ENCODE measurements around the gene CANX. TPM values are rescaled to one million over a fixed set of nuclear protein-coding genes. Genes with fewer than 3 reads are reported as not detected.

CANX gene
- total and polyA plus RNA-seq, 2 donors (not counting 3 experiments of a cell fraction or from before 2014, with no cell fraction given): 193 to 986 TPM

GRCh38 chr5:179769796-179770195, 71.0 kb downstream of the CANX start:
- Histone ChIP-seq H3K36me3 (ENCODE audit: control insufficient read depth in 2 of 2, extremely low read depth in 1 of 2, insufficient read depth in 2 of 2, low read length in 2 of 2) (peaks cover 6 to 24% of the 10 kb centered on the region in 2 experiments), H3K4me3 (replicated peaks in 1 of 3; ENCODE audit: insufficient read depth in 1 of 3, low read depth in 1 of 3, low read length in 3 of 3) (no peak overlapping the region), H3K27me3 (ENCODE audit: control insufficient read depth in 2 of 2, insufficient read depth in 2 of 2, low read length in 2 of 2) (no peaks in the 10 kb centered on the region), H3K79me2 (ENCODE audit: control insufficient read depth, insufficient read depth, low read length) (peaks cover 30% of the 10 kb centered on the region), H3K9ac (replicated peaks; ENCODE audit: extremely low read depth, insufficient read depth, low read length) (no peak overlapping the region), H2AFZ (ENCODE audit: low read depth, low read length) (no peak overlapping the region), H4K20me1 (replicated peaks; ENCODE audit: control insufficient read depth, extremely low read depth, insufficient read depth, low read length) (no peaks in the 10 kb centered on the region), H3K27ac (ENCODE audit: insufficient read depth, low read depth, low read length) (no peak overlapping the region), H3K9me3 (replicated peaks; ENCODE audit: control insufficient read depth, insufficient read depth, low read length) (no peaks in the 10 kb centered on the region), H3K4me1 (ENCODE audit: control insufficient read depth, extremely low read depth, insufficient read depth, low read length) (peaks cover 27% of the 10 kb centered on the region), H3K9me1 (replicated peaks; ENCODE audit: control insufficient read depth, extremely low read depth, insufficient read depth, low read length) (no peaks in the 10 kb centered on the region), H3K4me2 (ENCODE audit: insufficient read depth, low read length) (no peak overlapping the region)
- no peak for TF ChIP-seq POLR2A (IDR thresholded peaks at IDR 0.05; ENCODE audit: low read depth, low read length)
- TF ChIP-seq JUN (IDR thresholded peaks at IDR 0.05; ENCODE audit: borderline replicate concordance, insufficient read depth, insufficient read length, low read depth): no peak
- no peak for TF ChIP-seq POLR2AphosphoS5 (IDR thresholded peaks at IDR 0.05; ENCODE audit: insufficient read depth, low read depth, low read length)
- no peak for TF ChIP-seq GATA2 (IDR thresholded peaks at IDR 0.05; ENCODE audit: insufficient read depth, insufficient read length, low read depth, low read length)
- no peak for TF ChIP-seq MYC (IDR thresholded peaks at IDR 0.05; ENCODE audit: low read depth, low read length)
- TF ChIP-seq FOS (IDR thresholded peaks at IDR 0.05; ENCODE audit: borderline replicate concordance, insufficient read depth, low read length): no peak
- no peak for TF ChIP-seq CTCF (IDR thresholded peaks at IDR 0.05; ENCODE audit: extremely low read depth in 1 of 2, insufficient read depth in 1 of 2, low read depth in 1 of 2, low read length in 2 of 2)
- no peak for TF ChIP-seq MAX (IDR thresholded peaks at IDR 0.05; ENCODE audit: insufficient read depth, insufficient read length)
- no peak for TF ChIP-seq EZH2 (IDR thresholded peaks at IDR 0.05; ENCODE audit: borderline replicate concordance, low read depth, low read length, severe bottlenecking)
- intact Hi-C loops (cut with micrococcal nuclease) (no loop called here), dilution Hi-C loops (cut with MboI; ENCODE audit: extremely low pct_ligation_motif_present, low sequenced_read_pairs) (no loop called here)
- no TSS peak for BruUV-seq (replicated peaks)
- no peak for DNase-seq (ENCODE audit: low read depth, low spot score)
- CTCF ChIA-PET: interaction anchor here (0.7 kb wide), 1 partner anchor 8 kb away, joined by 3 read pairs; no protein-coding TSS in a partner anchor
- POLR2A ChIA-PET: no interaction called here
- no peak for FAIRE-seq

All from endothelial cell of umbilical vein (primary cell).